NK-92 (cell line): ENCODE data around the gene CDCP2.
"Not testable (repeated sequence)": the region's sequence is repeated elsewhere in the genome, so short reads cannot be mapped to it uniquely, and the experiment has no call there.

ENCODE experiments used
- DNase-seq: peaks from one replicate; lab custom pipeline; 2025; ENCODE audit not compliant: unreplicated experiment; lab: John Stamatoyannopoulos, UW

Gene CDCP2

GRCh38 chr1:54095546-54096226 lies 57.1 kb downstream of the CDCP2 start:
- no peak for DNase-seq

DNA sequence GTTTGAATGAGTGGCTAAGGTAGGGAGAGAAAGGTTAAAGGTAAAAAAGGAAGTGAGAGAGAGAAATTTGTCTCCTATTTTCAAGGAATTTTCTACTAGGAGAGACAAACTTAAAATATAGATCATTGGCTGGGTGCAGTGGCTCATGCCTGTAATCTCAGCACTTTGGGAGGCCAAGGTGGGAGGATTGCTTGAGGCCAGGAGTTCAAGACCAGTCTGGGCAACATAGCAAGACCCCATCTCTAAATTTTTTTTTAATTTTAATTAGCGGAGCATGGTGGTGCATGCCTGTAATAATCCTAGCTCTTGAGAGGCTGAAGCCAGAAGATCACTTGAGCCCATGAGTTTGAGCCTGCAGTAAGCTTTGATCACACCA lies 58.1 kb downstream of the CDCP2 start:
- not testable (repeated sequence) for DNase-seq

DNA sequence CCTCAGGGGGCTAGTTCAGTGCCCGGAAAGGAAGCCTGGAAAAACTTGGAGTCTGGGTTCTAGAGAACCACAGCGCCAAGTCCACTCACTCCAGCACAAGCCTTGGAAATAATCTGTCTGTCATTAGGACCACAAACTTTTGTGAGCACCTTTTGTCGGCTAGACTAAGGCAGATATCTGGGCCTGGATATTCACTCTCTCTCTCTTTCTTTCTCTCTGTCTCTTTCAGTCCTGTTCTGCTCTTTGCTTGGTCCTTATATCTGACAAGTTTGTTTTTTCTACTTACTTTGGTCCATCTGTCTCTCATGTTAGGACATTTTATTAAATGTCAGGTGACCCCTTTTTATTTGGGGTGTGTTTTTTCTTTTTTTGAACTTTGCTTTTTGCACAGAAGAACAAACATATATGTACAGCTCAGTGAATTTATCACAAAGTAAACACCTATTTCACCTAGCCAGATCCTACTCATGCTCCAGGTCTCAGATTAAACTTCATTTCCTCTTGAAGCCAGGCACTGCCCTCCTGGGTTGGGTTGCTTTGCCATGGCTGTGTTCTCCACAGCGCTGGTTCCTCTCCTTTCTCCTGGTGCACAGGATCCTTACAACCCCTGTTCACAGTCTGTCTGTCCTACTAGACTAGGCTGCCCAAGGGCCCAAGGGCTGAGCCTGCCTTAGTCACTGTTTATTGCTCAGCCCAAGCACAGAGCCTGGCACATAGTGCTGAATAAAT lies 58.6 kb downstream of the CDCP2 start:
- no peak for DNase-seq

GRCh38 chr1:54091666-54092065 lies 61.1 kb downstream of the CDCP2 start:
- DNase-seq, result no peak

- DNase-seq, result no peak
These were observed 64.4 kb downstream of the CDCP2 start for GRCh38 chr1:54088385-54088784.

- no peak for DNase-seq
These were observed 66.0 kb downstream of the CDCP2 start for GRCh38 chr1:54086754-54087153.

DNA sequence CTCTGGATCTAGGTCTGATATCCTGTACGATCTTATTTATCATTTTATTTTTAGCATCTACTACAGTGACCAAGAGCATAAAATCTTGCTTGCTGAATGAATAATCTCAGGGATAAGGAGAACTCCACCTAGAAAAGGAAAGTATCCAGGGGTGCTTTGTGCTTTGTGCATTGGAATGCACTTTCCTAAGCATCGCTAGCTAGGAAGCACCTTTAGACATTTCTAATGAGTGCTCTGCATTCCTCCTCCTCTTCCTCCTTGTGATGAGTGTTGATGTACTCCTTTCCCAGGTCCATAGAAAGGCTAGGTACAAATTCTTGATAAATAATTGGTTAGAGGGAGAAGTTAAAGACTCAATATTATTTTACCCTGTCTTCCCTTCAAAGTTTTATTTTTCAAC lies 68.0 kb downstream of the CDCP2 start:
- DNase-seq, result no peak
